Stimulated activated memory B cell treated with anti-CD40 and anti-IgM and Interleukin-4, amounts not matched to agents 10 μg/mL and 1 μg/mL and 100 μg/mL, for 72 hours (primary cell): ENCODE measurements around the gene ADARB1.
A peak's percentile ranks its signal among the peaks of the same experiment; 100 is the strongest.

Experiments used
- ATAC-seq: fragments of 150-1000 bp; cut with Tn5 transposase; 2 replicates; pipeline ENCODE4 v1.10.0; 2021
- H3K27ac Mint-ChIP-seq: one replicate; pipeline ENCODE4 v1.8.0; 2022; ENCODE audit warnings: mild to moderate bottlenecking, mixed read lengths
- H3K27me3 Mint-ChIP-seq: one replicate; pipeline ENCODE4 v1.8.0; 2022; ENCODE audit warnings: mixed read lengths
- H3K36me3 Mint-ChIP-seq: one replicate; pipeline ENCODE4 v1.8.0; 2022; ENCODE audit warnings: mixed read lengths
- H3K4me1 Mint-ChIP-seq: one replicate; pipeline ENCODE4 v1.8.0; 2022; ENCODE audit warnings: mixed read lengths
- H3K4me3 Mint-ChIP-seq: one replicate; pipeline ENCODE4 v1.8.0; 2022; ENCODE audit warnings: mild to moderate bottlenecking, moderate library complexity, mixed read lengths
- H3K9me3 Mint-ChIP-seq: one replicate; pipeline ENCODE4 v1.8.0; 2022; ENCODE audit warnings: mixed read lengths

The ADARB1 gene

DNA sequence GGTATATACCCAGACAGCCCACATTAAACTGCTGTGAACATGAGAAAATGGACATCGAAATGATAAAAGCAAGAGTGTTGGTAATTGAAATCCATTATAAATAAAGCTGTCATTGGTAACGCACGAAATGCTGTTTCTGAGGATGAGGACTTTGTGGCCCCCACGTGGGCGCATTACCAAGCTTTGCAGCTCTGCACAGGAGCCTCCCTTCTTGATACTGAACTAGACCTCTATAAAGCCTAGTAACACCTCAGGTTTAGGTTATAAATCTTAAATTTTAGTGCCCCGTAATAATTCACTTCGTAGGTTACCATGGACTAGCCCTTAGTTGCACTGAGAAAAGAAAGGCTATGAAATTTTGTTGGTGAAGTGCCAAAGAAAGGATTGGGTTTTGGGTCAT, 45.4 kb downstream of the ADARB1 start:
- H3K36me3 Mint-ChIP-seq = peaks cover 43% of the 10 kb centered on the region
- H3K27ac Mint-ChIP-seq = no peak overlapping the region
- no peak for ATAC-seq
- H3K4me3 Mint-ChIP-seq = no peak overlapping the region
- H3K9me3 Mint-ChIP-seq = peaks cover 4% of the 10 kb centered on the region
- H3K4me1 Mint-ChIP-seq = peaks cover 62% of the 10 kb centered on the region
- no peaks in the 10 kb centered on the region for H3K27me3 Mint-ChIP-seq

DNA sequence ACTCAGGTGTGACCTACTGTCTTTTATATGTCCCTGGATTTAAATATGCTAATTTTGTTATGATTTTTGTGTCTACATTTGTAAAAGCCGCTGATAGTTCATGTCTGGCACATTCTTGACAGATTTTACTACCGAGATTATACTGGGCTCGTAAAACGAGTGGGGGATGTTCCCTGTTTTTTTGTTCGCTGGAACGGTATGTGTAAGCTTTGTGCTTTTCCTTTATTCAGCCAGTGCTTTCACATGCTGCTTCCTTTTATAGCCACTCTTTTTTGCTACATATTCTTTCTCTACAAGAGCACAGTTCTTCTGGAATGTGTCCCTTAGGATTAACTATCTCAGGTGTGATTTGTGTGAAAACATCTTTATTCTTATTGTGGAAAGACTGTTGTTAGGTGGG, 46.6 kb downstream of the ADARB1 start:
- H3K9me3 Mint-ChIP-seq = peaks cover 4% of the 10 kb centered on the region
- H3K4me3 Mint-ChIP-seq = no peak overlapping the region
- H3K4me1 Mint-ChIP-seq = peaks cover 62% of the 10 kb centered on the region
- peaks cover 42% of the 10 kb centered on the region for H3K36me3 Mint-ChIP-seq
- no peak for ATAC-seq
- no peak overlapping the region for H3K27ac Mint-ChIP-seq
- no peaks in the 10 kb centered on the region for H3K27me3 Mint-ChIP-seq

- H3K4me1 Mint-ChIP-seq = peaks cover 67% of the 10 kb centered on the region
- H3K36me3 Mint-ChIP-seq = peaks cover 49% of the 10 kb centered on the region
- no peak for ATAC-seq
- H3K27ac Mint-ChIP-seq = no peak overlapping the region
- H3K4me3 Mint-ChIP-seq = no peak overlapping the region
- no peaks in the 10 kb centered on the region for H3K27me3 Mint-ChIP-seq
- peaks cover 4% of the 10 kb centered on the region for H3K9me3 Mint-ChIP-seq
Measured at GRCh38 chr21:45122030-45122429, 47.6 kb downstream of the ADARB1 start.

- H3K27ac Mint-ChIP-seq = no peak overlapping the region
- no peak overlapping the region for H3K4me3 Mint-ChIP-seq
- no peaks in the 10 kb centered on the region for H3K27me3 Mint-ChIP-seq
- peaks cover 49% of the 10 kb centered on the region for H3K36me3 Mint-ChIP-seq
- H3K9me3 Mint-ChIP-seq = peaks cover 4% of the 10 kb centered on the region
- peaks cover 73% of the 10 kb centered on the region for H3K4me1 Mint-ChIP-seq
- no peak for ATAC-seq
Measured at GRCh38 chr21:45122432-45123132, 48.2 kb downstream of the ADARB1 start.

DNA sequence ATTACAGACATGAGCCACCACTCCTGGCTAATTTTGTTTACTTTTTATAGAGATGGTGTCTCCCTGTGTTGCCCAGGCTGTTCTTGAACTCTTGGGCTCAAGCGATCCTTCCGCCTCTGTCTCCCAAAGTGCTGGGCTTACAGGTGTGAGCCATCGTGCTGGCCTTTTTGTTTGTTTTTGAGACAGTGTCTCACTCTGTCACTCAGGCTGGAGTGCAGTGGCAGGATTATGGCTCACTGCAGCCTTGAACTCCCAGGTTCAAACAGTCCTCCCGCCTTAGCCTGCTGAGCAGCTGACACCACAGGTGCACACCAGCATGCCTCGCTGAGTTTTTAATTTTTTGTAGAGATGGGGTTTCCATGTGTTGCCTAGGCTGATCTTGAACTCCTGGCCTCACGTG, 49.1 kb downstream of the ADARB1 start:
- Mint-ChIP-seq H3K4me1 (peaks cover 81% of the 10 kb centered on the region), H3K4me3 (no peak overlapping the region), H3K9me3 (peaks cover 4% of the 10 kb centered on the region), H3K27me3 (no peaks in the 10 kb centered on the region), H3K36me3 (peaks cover 46% of the 10 kb centered on the region), H3K27ac (no peak overlapping the region)
- ATAC-seq = no peak

DNA sequence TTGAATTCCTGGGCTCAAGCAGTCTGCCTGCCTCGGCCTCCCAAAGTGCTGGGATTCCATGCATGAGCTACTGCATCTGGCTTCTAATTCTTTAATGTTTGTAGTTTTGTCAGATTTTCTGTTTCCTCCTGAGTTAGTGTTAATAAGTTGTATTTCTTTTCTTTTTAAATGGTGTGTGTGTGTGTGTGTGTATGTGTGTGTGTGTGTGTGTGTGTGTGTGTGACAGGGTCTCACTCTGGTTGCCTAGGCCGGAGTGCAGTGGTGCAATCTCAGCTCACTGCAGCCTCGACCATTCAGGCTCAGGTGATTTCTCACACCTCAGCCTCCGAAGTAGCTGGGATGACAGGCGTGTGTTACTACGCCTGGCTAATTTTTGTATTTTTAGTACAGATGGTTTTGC, 50.2 kb downstream of the ADARB1 start:
- Mint-ChIP-seq H3K4me1 (peaks cover 90% of the 10 kb centered on the region), H3K27ac (peak overlapping the region; percentile 64)

GRCh38 chr21:45125357-45125756, 51.0 kb downstream of the ADARB1 start:
- peak overlapping the region; percentile 22 for H3K4me3 Mint-ChIP-seq
- peak overlapping the region; percentile 64 for H3K27ac Mint-ChIP-seq
- H3K27me3 Mint-ChIP-seq = no peaks in the 10 kb centered on the region
- peak; percentile 50 for ATAC-seq
- H3K9me3 Mint-ChIP-seq = no peaks in the 10 kb centered on the region
- peaks cover 47% of the 10 kb centered on the region for H3K36me3 Mint-ChIP-seq
- H3K4me1 Mint-ChIP-seq = peaks cover 91% of the 10 kb centered on the region

More for the DNA sequence above, 50.2 kb downstream of the ADARB1 start:
- Mint-ChIP-seq H3K36me3 (peaks cover 46% of the 10 kb centered on the region), H3K4me3 (no peak overlapping the region), H3K27me3 (no peaks in the 10 kb centered on the region), H3K9me3 (no peaks in the 10 kb centered on the region)
- ATAC-seq = no peak

DNA sequence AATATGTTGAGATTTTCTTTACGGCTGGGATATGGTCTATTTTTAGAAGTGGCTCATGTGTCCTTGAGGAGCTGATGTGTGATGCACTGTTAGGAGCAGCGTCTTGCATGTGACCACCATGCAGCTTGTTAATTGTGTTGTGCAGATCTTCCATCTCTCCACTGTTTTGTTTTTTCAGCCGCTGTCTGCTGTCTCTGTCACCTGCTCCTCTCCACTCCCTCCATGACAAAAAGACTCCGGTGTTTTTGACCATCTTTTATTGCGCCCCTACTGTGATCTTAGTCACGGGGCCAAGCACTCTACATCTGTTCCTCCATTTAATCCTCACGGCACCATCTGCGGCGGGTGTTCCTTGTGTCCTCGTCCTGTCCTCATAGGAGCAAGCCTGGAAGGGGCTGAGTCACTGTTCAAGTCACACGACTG, 51.8 kb downstream of the ADARB1 start:
- H3K27me3 Mint-ChIP-seq = no peaks in the 10 kb centered on the region
- no peak for ATAC-seq
- peak overlapping the region; percentile 3 for H3K27ac Mint-ChIP-seq
- no peak overlapping the region for H3K4me3 Mint-ChIP-seq
- peaks cover 82% of the 10 kb centered on the region for H3K4me1 Mint-ChIP-seq
- H3K9me3 Mint-ChIP-seq = no peaks in the 10 kb centered on the region
- peaks cover 38% of the 10 kb centered on the region for H3K36me3 Mint-ChIP-seq

DNA sequence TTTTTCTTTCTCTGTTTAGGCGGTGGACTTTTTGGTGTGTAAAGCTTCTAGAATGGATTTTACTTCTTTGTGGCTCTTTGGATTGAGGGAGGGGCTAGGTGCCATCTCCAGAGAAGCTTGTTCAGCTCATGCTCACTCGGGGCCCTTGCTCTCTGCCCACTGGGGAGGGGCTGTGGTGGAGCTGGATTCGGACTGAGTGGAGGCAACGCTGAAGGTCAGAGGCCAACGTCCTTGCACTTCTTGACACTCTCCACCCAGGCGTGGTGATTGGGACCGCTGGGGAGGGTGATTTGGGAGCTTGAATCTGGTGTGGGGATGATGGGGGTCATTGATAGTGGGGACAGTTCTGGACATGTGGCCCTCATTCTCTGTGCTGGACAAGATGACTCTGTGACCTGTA, 52.6 kb downstream of the ADARB1 start:
- Mint-ChIP-seq H3K27me3 (no peaks in the 10 kb centered on the region), H3K9me3 (no peaks in the 10 kb centered on the region), H3K4me1 (peaks cover 75% of the 10 kb centered on the region), H3K27ac (peak overlapping the region; percentile 3), H3K4me3 (no peak overlapping the region), H3K36me3 (peaks cover 31% of the 10 kb centered on the region)
- no peak for ATAC-seq

GRCh38 chr21:45127937-45128336, 53.6 kb downstream of the ADARB1 start:
- Mint-ChIP-seq H3K4me3 (no peak overlapping the region), H3K9me3 (no peaks in the 10 kb centered on the region), H3K4me1 (peaks cover 67% of the 10 kb centered on the region), H3K27ac (peak overlapping the region; percentile 3), H3K36me3 (peaks cover 31% of the 10 kb centered on the region), H3K27me3 (no peaks in the 10 kb centered on the region)
- no peak for ATAC-seq

DNA sequence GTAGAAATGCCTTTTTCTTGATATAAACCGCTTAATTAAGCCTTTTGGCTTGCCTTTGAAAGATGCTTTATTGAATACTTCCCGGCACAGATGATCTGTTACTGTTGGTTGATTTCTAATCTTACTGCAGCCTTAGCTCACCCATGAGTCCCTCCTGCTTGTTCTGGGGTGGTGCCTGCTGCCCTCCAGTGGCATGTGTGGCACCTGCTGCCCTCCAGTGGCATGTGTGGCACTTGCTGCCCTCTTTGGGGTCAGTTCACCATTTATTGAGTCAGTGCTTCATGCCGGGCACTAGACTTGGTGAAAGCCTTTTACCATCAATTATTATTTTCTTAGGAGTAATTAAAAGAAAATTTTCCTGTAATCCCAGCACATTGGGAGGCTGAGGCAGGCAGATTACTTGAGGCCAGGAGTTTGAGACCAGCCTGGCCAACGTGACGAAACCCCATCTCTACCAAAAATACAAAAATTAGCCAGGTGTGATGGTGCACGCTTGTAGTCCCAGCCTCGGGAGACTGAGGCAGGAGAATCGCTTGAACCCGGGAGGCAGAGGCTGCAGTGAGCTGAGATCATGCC, 54.3 kb downstream of the ADARB1 start:
- Mint-ChIP-seq H3K36me3 (peaks cover 31% of the 10 kb centered on the region), H3K27me3 (no peaks in the 10 kb centered on the region), H3K27ac (no peak overlapping the region), H3K4me1 (peaks cover 59% of the 10 kb centered on the region), H3K9me3 (no peaks in the 10 kb centered on the region), H3K4me3 (no peak overlapping the region)
- peak; percentile 92 for ATAC-seq

GRCh38 chr21:45129189-45129923, 55.0 kb downstream of the ADARB1 start:
- no peak overlapping the region for H3K4me3 Mint-ChIP-seq
- no peak overlapping the region for H3K27ac Mint-ChIP-seq

DNA sequence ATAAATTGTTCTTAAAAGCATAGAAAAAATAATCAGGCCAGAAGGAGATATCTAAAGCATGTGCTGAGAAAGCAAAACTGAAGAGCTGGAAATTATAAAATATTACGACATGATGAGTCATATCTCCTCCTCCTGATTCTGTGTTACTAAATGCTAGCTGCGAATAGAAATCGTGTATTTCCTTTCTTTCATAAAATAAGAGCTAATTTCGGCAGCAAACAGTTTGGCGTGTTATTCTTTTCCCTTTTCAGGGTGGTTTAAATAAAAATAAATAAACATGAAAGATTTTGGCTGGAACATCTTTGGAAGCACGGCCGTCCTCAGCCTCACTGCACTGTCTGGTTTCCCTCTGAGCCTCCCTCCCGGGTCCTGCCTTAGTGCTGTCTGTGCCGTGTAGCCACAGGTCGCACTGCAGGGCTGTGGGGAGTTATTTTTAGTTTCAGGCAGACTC, 56.0 kb downstream of the ADARB1 start:
- Mint-ChIP-seq H3K4me3 (no peak overlapping the region), H3K9me3 (no peaks in the 10 kb centered on the region), H3K27me3 (no peaks in the 10 kb centered on the region), H3K27ac (no peak overlapping the region), H3K36me3 (peaks cover 36% of the 10 kb centered on the region), H3K4me1 (peaks cover 43% of the 10 kb centered on the region)
- ATAC-seq = no peak

More at GRCh38 chr21:45129189-45129923, 55.0 kb downstream of the ADARB1 start:
- Mint-ChIP-seq H3K9me3 (no peaks in the 10 kb centered on the region), H3K36me3 (peaks cover 28% of the 10 kb centered on the region), H3K4me1 (peaks cover 53% of the 10 kb centered on the region), H3K27me3 (no peaks in the 10 kb centered on the region)
- ATAC-seq = no peak

DNA sequence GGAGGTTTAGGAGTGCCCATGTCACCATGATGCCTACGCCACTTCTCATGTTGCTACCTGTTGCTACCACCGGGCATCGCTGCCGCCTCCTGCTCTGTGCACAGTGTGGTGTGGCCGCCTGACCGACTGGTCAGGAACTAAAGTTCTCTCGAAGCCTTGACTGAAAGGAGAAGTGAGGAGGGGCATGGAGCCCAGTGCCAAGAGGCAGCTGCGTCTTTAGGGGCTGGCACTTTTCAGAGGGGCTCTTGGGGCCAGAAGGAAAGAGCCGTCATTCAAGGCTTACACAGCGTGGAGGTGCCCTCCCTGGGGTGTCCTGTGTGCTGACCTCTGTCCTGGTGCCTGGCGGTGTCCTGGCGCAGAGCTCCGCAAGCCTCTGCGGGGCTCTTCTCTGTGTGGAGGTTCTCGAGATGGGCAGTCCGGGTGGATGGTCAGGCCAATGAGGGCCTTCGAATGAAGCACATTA, 57.2 kb downstream of the ADARB1 start:
- no peak for ATAC-seq
- Mint-ChIP-seq H3K36me3 (peaks cover 33% of the 10 kb centered on the region), H3K9me3 (no peaks in the 10 kb centered on the region), H3K4me1 (peaks cover 31% of the 10 kb centered on the region), H3K27me3 (no peaks in the 10 kb centered on the region), H3K4me3 (no peak overlapping the region), H3K27ac (no peak overlapping the region)

DNA sequence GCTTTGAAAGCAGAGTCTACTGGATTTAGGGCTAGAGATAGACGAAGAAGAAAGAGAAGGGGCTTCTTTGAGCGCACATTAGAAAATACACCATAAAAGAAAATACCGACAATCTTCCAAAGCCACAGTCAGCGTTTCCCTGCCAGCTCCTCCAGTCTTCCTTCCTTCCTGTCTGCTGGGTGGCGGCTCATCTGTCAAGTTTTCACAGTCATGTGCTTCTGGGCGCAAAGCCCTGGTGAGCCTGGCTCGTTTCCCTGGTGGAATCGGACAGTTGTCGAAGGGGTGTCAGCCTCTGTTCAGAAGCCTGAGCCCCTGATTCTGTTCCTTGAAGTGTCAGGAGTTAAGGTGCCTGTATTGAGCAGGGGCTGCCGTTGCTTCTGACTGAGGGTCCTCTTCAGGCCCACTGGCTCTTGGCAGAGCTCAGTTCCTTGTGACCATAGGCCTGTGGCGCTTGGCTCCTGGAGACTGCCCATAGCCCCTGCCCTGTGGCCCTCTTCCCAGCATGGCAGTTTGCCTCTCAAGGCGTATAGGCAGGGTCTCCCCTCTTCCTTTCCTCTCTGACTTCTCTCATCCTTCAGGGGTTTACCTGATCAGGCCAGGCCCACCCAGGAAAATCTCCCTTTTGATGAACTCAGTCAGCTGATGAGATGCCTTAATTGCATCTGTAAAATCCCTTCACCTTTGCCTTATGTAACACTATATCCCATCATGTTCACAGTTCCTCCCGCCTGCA, 58.6 kb downstream of the ADARB1 start:
- H3K27me3 Mint-ChIP-seq = no peaks in the 10 kb centered on the region
- H3K4me3 Mint-ChIP-seq = no peak overlapping the region
- ATAC-seq = no peak
- H3K4me1 Mint-ChIP-seq = peaks cover 24% of the 10 kb centered on the region
- H3K36me3 Mint-ChIP-seq = peaks cover 21% of the 10 kb centered on the region
- no peak overlapping the region for H3K27ac Mint-ChIP-seq
- H3K9me3 Mint-ChIP-seq = no peaks in the 10 kb centered on the region
